Spleen (tissue), 11 donors: Measurements from ENCODE around the gene AEBP1. TPM values are rescaled to one million over a fixed set of nuclear protein-coding genes. Genes with fewer than 3 reads are reported as not detected.

Experiments used
- DNase-seq: peaks from one replicate; pipeline ENCODE4 v3.0.0-alpha.2; 2020
- H3K27ac ChIP-seq, 8 donors: fragments of 200-600 bp; sonication (generic) in 7 of 8; 1 replicate in 4 of 8; 2 replicates in 4 of 8; pipeline versions ENCODE4 v1.5.0 to v1.8.0; 2016 to 2021; ENCODE audit warnings: inconsistent platforms in 4 of 8, mild to moderate bottlenecking in 4 of 8, moderate library complexity in 1 of 8
- H3K27me3 ChIP-seq, 7 donors: fragments of 200-600 bp; sonication (generic) in 6 of 7; replicated peaks in 1 of 7; 1 replicate in 4 of 7; 2 replicates in 3 of 7; pipeline versions ENCODE4 v1.5.0 to v1.8.0; 2016 to 2021; ENCODE audit warnings: inconsistent platforms in 3 of 7, mild to moderate bottlenecking in 1 of 7
- H3K36me3 ChIP-seq, 6 donors: fragments of 200-600 bp; sonication (generic) in 5 of 6; 1 replicate in 4 of 6; 2 replicates in 2 of 6; pipeline versions ENCODE4 v1.5.0 to v1.8.0; 2016 to 2021; ENCODE audit warnings: inconsistent platforms in 2 of 6
- H3K4me1 ChIP-seq, 6 donors: fragments of 200-600 bp; sonication (generic) in 5 of 6; 1 replicate in 3 of 6; 2 replicates in 3 of 6; pipeline versions ENCODE4 v1.5.0 to v1.8.0; 2016 to 2021; ENCODE audit warnings: inconsistent platforms in 3 of 6
- H3K4me3 ChIP-seq, 8 donors: fragments of 200-600 bp; sonication (generic) in 7 of 8; 1 replicate in 4 of 8; 2 replicates in 4 of 8; pipeline versions ENCODE4 v1.5.0 to v1.8.0; 2016 to 2021; ENCODE audit warnings: inconsistent platforms in 4 of 8, mild to moderate bottlenecking in 4 of 8, moderate library complexity in 2 of 8
- H3K9me3 ChIP-seq, 8 donors: fragments of 200-600 bp; sonication (generic) in 7 of 8; 1 replicate in 4 of 8; 2 replicates in 4 of 8; pipeline versions ENCODE4 v1.5.0 to v1.8.0; 2016 to 2021; ENCODE audit warnings: inconsistent platforms in 4 of 8
- POLR2A ChIP-seq, 3 donors: fragments of 450-650 bp; IDR thresholded peaks; one replicate each; pipeline ENCODE4 v1.5.1; 2017; ENCODE audit warnings: antibody characterized with exemption in 3 of 3, mild to moderate bottlenecking in 1 of 3
- POLR2AphosphoS5 ChIP-seq, 3 donors: sonication (generic); formaldehyde crosslinking; IDR thresholded peaks; one replicate each; pipeline ENCODE4 v1.5.1; 2017; ENCODE audit warnings: antibody characterized with exemption in 3 of 3
- WGBS, 5 donors: extraction: QIAGEN DNeasy Blood & Tissue Kit in 3 of 5; methylation state at CpG; one replicate each; pipeline versions ENCODE4 v1.1.5 to v1.1.7; 2013 to 2018; 5-methylcytosine and 5-hydroxymethylcytosine counted together
- intact Hi-C: fragments of 100-400 bp; cut with DNase I; formaldehyde crosslinking; loops from one replicate; pipeline ENCODE4 v1.15.0; 2023; ENCODE audit warnings: low total_unique reads
- polyA plus RNA-seq, 3 donors: library from polyadenylated mRNA; stranded (reverse); fragments of 200-250 nt; gene quantifications; one replicate each; pipeline ENCODE4 v1.2.1, GENCODE V29; 2013
- total RNA-seq, 7 donors: library from RNA; depleted of rRNA in 3 of 7; stranded (reverse); fragments of >200 nt in 3 of 7; fragmentation: NEBNext Ultra II Directional in 4 of 7; extraction: Animal tissue kit (Norgen Biotek cat#: 25700) in 4 of 7; gene quantifications; one replicate each; pipeline versions ENCODE4 v1.1.0 to v1.2.1, GENCODE V29; 2016 to 2021
- TF ChIP-seq, protein P1 (sequence below), 11 experiments: fragments of 200-600 bp in 7 of 11; fragments of 450-650 bp in 4 of 11; sonication (generic) in 4 of 11; IDR thresholded peaks in 8 of 11; conservative IDR thresholded peaks in 3 of 11; 1 replicate in 7 of 11; 2 replicates in 4 of 11; pipeline versions ENCODE4 v1.4.0 to v1.8.0; 2016 to 2021; ENCODE audit warnings: antibody characterized with exemption in 11 of 11, inconsistent platforms in 4 of 11, mild to moderate bottlenecking in 1 of 11
- donor health status: healthy with polysubstance abuse.
- donor health status: DM: no; HTN: no; CAD: no; lungs with moderate emphysema.
- donor health status: DM: no; HTN: no; CAD: no.
- donor health status: Bipolar disorder and iron deficiency.
- donor health status: healthy.
- donor health status: DM: no; HTN: no; CAD: no.
- donor health status: DM: yes; HTN: yes; CAD: no.

The AEBP1 gene
- total and polyA plus RNA-seq, 10 donors = 41.3 to 106 (median 76.0) TPM

- Histone ChIP-seq H3K9me3 (no peaks in the 10 kb centered on the region), H3K4me1 (peaks cover 0 to 9% (median 0%) of the 10 kb centered on the region in 6 donors), H3K27ac (no peak overlapping the region), H3K36me3 (no peaks in the 10 kb centered on the region), H3K4me3 (no peak overlapping the region), H3K27me3 (no peaks in the 10 kb centered on the region)
- TF ChIP-seq POLR2A (IDR thresholded peaks at IDR 0.05) (no peak), POLR2AphosphoS5 (IDR thresholded peaks at IDR 0.05) (no peak)
- TF ChIP-seq, protein P1, sequence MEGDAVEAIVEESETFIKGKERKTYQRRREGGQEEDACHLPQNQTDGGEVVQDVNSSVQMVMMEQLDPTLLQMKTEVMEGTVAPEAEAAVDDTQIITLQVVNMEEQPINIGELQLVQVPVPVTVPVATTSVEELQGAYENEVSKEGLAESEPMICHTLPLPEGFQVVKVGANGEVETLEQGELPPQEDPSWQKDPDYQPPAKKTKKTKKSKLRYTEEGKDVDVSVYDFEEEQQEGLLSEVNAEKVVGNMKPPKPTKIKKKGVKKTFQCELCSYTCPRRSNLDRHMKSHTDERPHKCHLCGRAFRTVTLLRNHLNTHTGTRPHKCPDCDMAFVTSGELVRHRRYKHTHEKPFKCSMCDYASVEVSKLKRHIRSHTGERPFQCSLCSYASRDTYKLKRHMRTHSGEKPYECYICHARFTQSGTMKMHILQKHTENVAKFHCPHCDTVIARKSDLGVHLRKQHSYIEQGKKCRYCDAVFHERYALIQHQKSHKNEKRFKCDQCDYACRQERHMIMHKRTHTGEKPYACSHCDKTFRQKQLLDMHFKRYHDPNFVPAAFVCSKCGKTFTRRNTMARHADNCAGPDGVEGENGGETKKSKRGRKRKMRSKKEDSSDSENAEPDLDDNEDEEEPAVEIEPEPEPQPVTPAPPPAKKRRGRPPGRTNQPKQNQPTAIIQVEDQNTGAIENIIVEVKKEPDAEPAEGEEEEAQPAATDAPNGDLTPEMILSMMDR (IDR thresholded peaks at IDR 0.05 in 8 of 11, conservative IDR thresholded peaks at IDR 0.05 in 3 of 11) = no peak
- intact Hi-C loops = no loop called here
- 72 to 94% (median 87%) methylated on average over 8 of the region's 8 CpGs for WGBS, 5 donors
- no peak for DNase-seq
These were observed 51.3 kb downstream of the AEBP1 start for GRCh38 chr7:44155191-44156185.

- H3K9me3 ChIP-seq = no peaks in the 10 kb centered on the region
- DNase-seq = no peak
- H3K36me3 ChIP-seq = no peaks in the 10 kb centered on the region
- WGBS, 5 donors = 87 to 93% (median 88%) methylated on average over 2 to 4 of the region's 4 CpGs
- intact Hi-C loops = no loop called here
- no peaks in the 10 kb centered on the region for H3K27me3 ChIP-seq
- H3K4me3 ChIP-seq = no peak overlapping the region
- no peak overlapping the region for H3K27ac ChIP-seq
- H3K4me1 ChIP-seq = no peaks in the 10 kb centered on the region
- TF ChIP-seq POLR2AphosphoS5 (IDR thresholded peaks at IDR 0.05) (no peak), POLR2A (IDR thresholded peaks at IDR 0.05) (no peak)
- TF ChIP-seq, protein P1 (IDR thresholded peaks at IDR 0.05 in 8 of 11, conservative IDR thresholded peaks at IDR 0.05 in 3 of 11) = no peak
These were observed 52.4 kb downstream of the AEBP1 start for GRCh38 chr7:44156453-44157010.

DNA sequence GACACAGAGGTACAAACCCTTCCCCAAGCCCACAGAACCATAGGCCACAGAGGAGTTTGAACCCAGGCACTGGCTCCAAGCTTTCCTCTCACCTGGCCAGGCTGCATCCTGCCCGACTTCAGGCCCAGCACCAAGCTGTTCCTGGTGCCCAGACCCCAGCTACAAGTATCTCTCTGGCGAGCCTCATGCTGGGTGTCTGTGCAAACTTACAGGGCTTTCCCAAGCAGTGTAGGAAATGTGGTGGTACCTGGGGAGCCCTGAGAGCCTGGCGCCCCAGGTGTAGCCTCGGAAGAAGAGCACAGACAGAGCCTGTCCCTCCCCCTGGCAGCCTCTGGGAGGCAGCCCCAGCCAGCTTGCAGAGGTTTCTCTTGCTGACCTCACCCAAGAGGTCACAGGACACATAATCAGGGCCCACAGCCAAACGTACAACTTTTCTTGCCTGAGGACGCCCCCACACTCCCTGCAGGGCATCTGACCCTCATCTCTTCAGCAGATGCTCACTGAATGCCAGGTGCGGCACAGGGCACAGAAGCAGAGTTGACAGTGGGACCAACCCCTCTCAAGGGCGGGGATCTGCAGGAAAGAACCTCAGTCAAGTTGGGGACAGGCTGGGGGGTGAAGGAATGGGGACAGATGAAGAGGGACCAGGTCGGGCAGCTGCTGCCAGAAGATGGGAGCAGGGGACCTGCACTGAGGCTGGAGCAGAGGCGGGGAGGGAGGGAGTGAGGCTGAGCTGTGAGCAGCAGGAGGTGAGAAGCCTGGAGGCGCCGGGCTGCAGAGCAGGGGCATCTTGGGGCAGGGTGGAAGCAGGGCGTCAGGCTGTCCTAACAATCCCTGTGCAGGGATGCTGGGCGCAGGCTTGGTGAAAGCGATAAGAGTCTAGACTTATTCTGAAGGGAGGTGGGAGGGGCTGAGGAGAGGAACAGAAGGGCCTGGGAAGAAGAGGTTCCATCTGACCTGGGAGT lies 53.3 kb downstream of the AEBP1 start:
- Histone ChIP-seq H3K27ac (no peak overlapping the region), H3K27me3 (no peaks in the 10 kb centered on the region), H3K9me3 (no peaks in the 10 kb centered on the region), H3K4me1 (no peaks in the 10 kb centered on the region), H3K4me3 (no peak overlapping the region), H3K36me3 (no peaks in the 10 kb centered on the region)
- WGBS, 5 donors = 77 to 90% (median 85%) methylated on average over 15 of the region's 15 CpGs
- intact Hi-C loops = no loop called here
- TF ChIP-seq POLR2AphosphoS5 (IDR thresholded peaks at IDR 0.05) (no peak), POLR2A (IDR thresholded peaks at IDR 0.05) (no peak)
- TF ChIP-seq, protein P1 (IDR thresholded peaks at IDR 0.05 in 8 of 11, conservative IDR thresholded peaks at IDR 0.05 in 3 of 11) = no peak
- DNase-seq = no peak
